Thoracic aorta (tissue), 2 donors: ENCODE data around the gene ZNF23. TPM values are rescaled to one million over a fixed set of nuclear protein-coding genes. Genes with fewer than 3 reads are reported as not detected.

Experiments
- ATAC-seq: fragments of 150-250 bp; one replicate; pipeline ENCODE4 v1.8.0; 2017; ENCODE audit warnings: low read depth; ENCODE audit not compliant: insufficient number of reproducible peaks, low FRiP score
- DNase-seq: peaks from one replicate; pipeline ENCODE4 v3.0.0-alpha.2; 2020; ENCODE audit warnings: low spot score
- H3K27ac ChIP-seq, 2 donors: fragments of 200-600 bp; sonication (generic); 1 replicate in 1 of 2; 2 replicates in 1 of 2; pipeline ENCODE4 v1.5.1; 2016; ENCODE audit warnings: mild to moderate bottlenecking in 2 of 2, moderate library complexity in 2 of 2
- H3K27me3 ChIP-seq: fragments of 200-600 bp; sonication (generic); replicated peaks from 2 replicates; pipeline ENCODE4 v1.6.0; 2016; ENCODE audit warnings: mild to moderate bottlenecking; ENCODE audit not compliant: insufficient read depth
- H3K36me3 ChIP-seq: fragments of 200-600 bp; sonication (generic); one replicate; pipeline ENCODE4 v1.5.1; 2016
- H3K4me1 ChIP-seq, 2 donors: fragments of 200-600 bp; sonication (generic); 1 replicate in 1 of 2; 2 replicates in 1 of 2; pipeline versions ENCODE4 v1.5.1 to v1.6.0; 2016; ENCODE audit warnings: low read depth in 2 of 2, mild to moderate bottlenecking in 1 of 2; ENCODE audit not compliant: control insufficient read depth in 1 of 2
- H3K4me3 ChIP-seq: fragments of 200-600 bp; sonication (generic); 2 replicates; pipeline ENCODE4 v1.5.1; 2016; ENCODE audit warnings: mild to moderate bottlenecking
- H3K9me3 ChIP-seq: fragments of 200-600 bp; sonication (generic); 2 replicates; pipeline ENCODE4 v1.5.1; 2016
- CTCF ChIP-seq: fragments of 200-600 bp; sonication (generic); IDR thresholded peaks from one replicate; pipeline ENCODE4 v1.5.1; 2019; ENCODE audit warnings: antibody characterized with exemption
- total RNA-seq, 2 donors: library from RNA; depleted of rRNA; stranded (reverse); fragments of >200 nt; gene quantifications; one replicate each; pipeline versions ENCODE4 v1.1.0 to v1.2.3, GENCODE V29; 2016

The ZNF23 gene
- total RNA-seq, 2 donors from 2014 or later, result 3.9 to 10.1 TPM

- Histone ChIP-seq H3K9me3 (no peaks in the 10 kb centered on the region), H3K36me3 (peaks cover 10% of the 10 kb centered on the region), H3K27ac (no peak overlapping the region), H3K4me3 (no peak overlapping the region), H3K4me1 (no peaks in the 10 kb centered on the region), H3K27me3 (no peaks in the 10 kb centered on the region)
- TF ChIP-seq CTCF, result no peak
- ATAC-seq (no peak), DNase-seq (no peak)
Observed at GRCh38 chr16:71472931-71473330, 10.9 kb upstream of the ZNF23 start.

GRCh38 chr16:71472051-71472450 is 10.0 kb upstream of the ZNF23 start:
- Histone ChIP-seq H3K27me3 (no peaks in the 10 kb centered on the region), H3K4me3 (no peak overlapping the region), H3K27ac (no peak overlapping the region), H3K4me1 (no peaks in the 10 kb centered on the region), H3K36me3 (peaks cover 6% of the 10 kb centered on the region), H3K9me3 (no peaks in the 10 kb centered on the region)
- ATAC-seq (no peak), DNase-seq (no peak)
- no peak for TF ChIP-seq CTCF

DNA sequence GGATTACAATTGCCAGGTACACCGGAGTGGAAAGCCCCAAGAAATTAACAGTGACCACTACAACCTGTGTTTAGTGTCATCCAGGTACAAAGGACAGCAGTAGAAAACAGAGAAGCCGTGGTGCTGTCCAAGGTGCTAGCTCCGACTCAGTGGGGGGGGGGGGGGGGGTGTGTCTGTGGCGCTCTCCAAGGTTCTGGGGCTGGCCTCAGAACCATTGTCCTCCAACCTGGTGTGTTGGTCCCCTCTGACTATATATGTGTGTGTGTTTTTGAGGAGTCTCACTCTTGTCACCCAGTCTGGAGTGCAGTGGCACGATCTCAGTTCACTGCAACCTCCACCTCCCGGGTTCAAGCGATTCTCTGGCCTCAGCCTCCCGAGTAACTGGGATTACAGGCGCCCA is 5.8 kb upstream of the ZNF23 start:
- Histone ChIP-seq H3K4me1 (no peaks in the 10 kb centered on the region), H3K9me3 (no peaks in the 10 kb centered on the region), H3K36me3 (no peaks in the 10 kb centered on the region), H3K4me3 (no peak overlapping the region), H3K27me3 (no peaks in the 10 kb centered on the region), H3K27ac (no peak overlapping the region)
- no peak for ATAC-seq
- no peak for DNase-seq
- TF ChIP-seq CTCF, result no peak

- ATAC-seq (no peak), DNase-seq (no peak)
- no peak for TF ChIP-seq CTCF
- no peak overlapping the region for H3K4me3 ChIP-seq
- H3K27me3 ChIP-seq, result no peaks in the 10 kb centered on the region
- no peak overlapping the region for H3K27ac ChIP-seq
- H3K4me1 ChIP-seq, result peaks cover 8 to 13% of the 10 kb centered on the region in 2 donors
- no peaks in the 10 kb centered on the region for H3K9me3 ChIP-seq
- no peaks in the 10 kb centered on the region for H3K36me3 ChIP-seq
Observed at GRCh38 chr16:71464231-71464630, 2.2 kb upstream of the ZNF23 start.

- no peak overlapping the region for H3K27ac ChIP-seq
Observed at GRCh38 chr16:71460941-71461340, 1.1 kb downstream of the ZNF23 start.

More at GRCh38 chr16:71460941-71461340, 1.1 kb downstream of the ZNF23 start:
- no peaks in the 10 kb centered on the region for H3K27me3 ChIP-seq
- peaks cover 4% of the 10 kb centered on the region for H3K36me3 ChIP-seq
- H3K4me3 ChIP-seq, result peak overlapping the region; percentile 98
- no peak for TF ChIP-seq CTCF
- ATAC-seq (no peak), DNase-seq (no peak)
- H3K9me3 ChIP-seq, result no peaks in the 10 kb centered on the region
- H3K4me1 ChIP-seq, result peaks cover 8 to 13% of the 10 kb centered on the region in 2 donors
